Measurements from ENCODE around the gene MEGF8.

MEGF8 gene

GRCh38 chr19:42325308-42325895 lies at the start of gene MEGF8:
Gene MEGF8, plus strand, starts transcription at chr19:42325635. Its CDS starts 609 bp downstream, at chr19:42326244.
- Histone ChIP-seq H3K4me3 (ENCODE audit: low read length) (peak within 1 kb of the TSS; percentile 94), H3K36me3 (ENCODE audit: insufficient read depth, low read depth, low read length) (no peaks in the 10 kb centered on the region), H3K9ac (ENCODE audit: low read depth, low read length) (peak within 1 kb of the TSS; percentile 87), H3K27me3 (ENCODE audit: insufficient read depth, low read length) (peaks cover 38% of the 10 kb centered on the region), H3K4me1 (ENCODE audit: insufficient read depth, low read length) (no peaks in the 10 kb centered on the region; the same call in 1 of the 2 replicates), H3K27ac (ENCODE audit: low read length) (no peak within 1 kb of the TSS), H3K9me3 (ENCODE audit: insufficient read depth, low read depth, low read length) (no peaks in the 10 kb centered on the region)

- peaks cover 8% of the 10 kb centered on the region; the same call in 1 of the 2 replicates for H3K36me3 ChIP-seq (ENCODE audit: insufficient read depth, low read depth, low read length)
- H3K9me3 ChIP-seq (ENCODE audit: insufficient read depth, low read depth, low read length), result no peaks in the 10 kb centered on the region
- H3K4me1 ChIP-seq (ENCODE audit: insufficient read depth, low read length), result no peaks in the 10 kb centered on the region; the same call in none of the 2 replicates
- no peak overlapping the region for H3K4me3 ChIP-seq (ENCODE audit: low read length)
- H3K9ac ChIP-seq (ENCODE audit: low read depth, low read length), result no peak overlapping the region
- H3K27me3 ChIP-seq (ENCODE audit: insufficient read depth, low read length), result no peaks in the 10 kb centered on the region
- H3K27ac ChIP-seq (ENCODE audit: low read length), result no peak overlapping the region
Observed at GRCh38 chr19:42276284-42276683, 49.2 kb upstream of the MEGF8 start.

GRCh38 chr19:42276821-42277220 lies 48.6 kb upstream of the MEGF8 start:
- H3K27ac ChIP-seq (ENCODE audit: low read length), result no peak overlapping the region

GRCh38 chr19:42277821-42278451 lies 47.5 kb upstream of the MEGF8 start:
- Histone ChIP-seq H3K27ac (ENCODE audit: low read length) (no peak overlapping the region), H3K9me3 (ENCODE audit: insufficient read depth, low read depth, low read length) (no peaks in the 10 kb centered on the region), H3K4me1 (ENCODE audit: insufficient read depth, low read length) (peaks cover 11% of the 10 kb centered on the region), H3K27me3 (ENCODE audit: insufficient read depth, low read length) (no peaks in the 10 kb centered on the region), H3K4me3 (ENCODE audit: low read length) (no peak overlapping the region), H3K36me3 (ENCODE audit: insufficient read depth, low read depth, low read length) (peaks cover 8% of the 10 kb centered on the region; the same call in 1 of the 2 replicates), H3K9ac (ENCODE audit: low read depth, low read length) (no peak overlapping the region)

More at GRCh38 chr19:42276821-42277220, 48.6 kb upstream of the MEGF8 start:
- H3K4me1 ChIP-seq (ENCODE audit: insufficient read depth, low read length), result peaks cover 2% of the 10 kb centered on the region
- H3K9me3 ChIP-seq (ENCODE audit: insufficient read depth, low read depth, low read length), result no peaks in the 10 kb centered on the region
- H3K9ac ChIP-seq (ENCODE audit: low read depth, low read length), result no peak overlapping the region
- H3K36me3 ChIP-seq (ENCODE audit: insufficient read depth, low read depth, low read length), result peaks cover 8% of the 10 kb centered on the region; the same call in 1 of the 2 replicates
- H3K4me3 ChIP-seq (ENCODE audit: low read length), result no peak overlapping the region
- no peaks in the 10 kb centered on the region for H3K27me3 ChIP-seq (ENCODE audit: insufficient read depth, low read length)

GRCh38 chr19:42278452-42279154 lies 46.8 kb upstream of the MEGF8 start:
- H3K4me3 ChIP-seq (ENCODE audit: low read length), result no peak overlapping the region

GRCh38 chr19:42279155-42279901 lies 46.1 kb upstream of the MEGF8 start:
- Histone ChIP-seq H3K27ac (ENCODE audit: low read length) (no peak overlapping the region), H3K4me1 (ENCODE audit: insufficient read depth, low read length) (peaks cover 16% of the 10 kb centered on the region)

More at GRCh38 chr19:42278452-42279154, 46.8 kb upstream of the MEGF8 start:
- no peaks in the 10 kb centered on the region for H3K9me3 ChIP-seq (ENCODE audit: insufficient read depth, low read depth, low read length)
- H3K4me1 ChIP-seq (ENCODE audit: insufficient read depth, low read length), result peaks cover 16% of the 10 kb centered on the region
- no peak overlapping the region for H3K27ac ChIP-seq (ENCODE audit: low read length)
- no peak overlapping the region for H3K9ac ChIP-seq (ENCODE audit: low read depth, low read length)
- peaks cover 8% of the 10 kb centered on the region; the same call in 1 of the 2 replicates for H3K36me3 ChIP-seq (ENCODE audit: insufficient read depth, low read depth, low read length)
- no peaks in the 10 kb centered on the region for H3K27me3 ChIP-seq (ENCODE audit: insufficient read depth, low read length)

GRCh38 chr19:42279902-42280814 lies 45.3 kb upstream of the MEGF8 start:
- peak overlapping the region; percentile 85 for H3K4me3 ChIP-seq (ENCODE audit: low read length)
- no peaks in the 10 kb centered on the region for H3K36me3 ChIP-seq (ENCODE audit: insufficient read depth, low read depth, low read length)
- no peaks in the 10 kb centered on the region for H3K9me3 ChIP-seq (ENCODE audit: insufficient read depth, low read depth, low read length)
- H3K27ac ChIP-seq (ENCODE audit: low read length), result no peak overlapping the region
- H3K9ac ChIP-seq (ENCODE audit: low read depth, low read length), result peak overlapping the region; percentile 79; the same call in 1 of the 2 replicates
- H3K4me1 ChIP-seq (ENCODE audit: insufficient read depth, low read length), result peaks cover 17% of the 10 kb centered on the region
- H3K27me3 ChIP-seq (ENCODE audit: insufficient read depth, low read length), result no peaks in the 10 kb centered on the region

More at GRCh38 chr19:42279155-42279901, 46.1 kb upstream of the MEGF8 start:
- peaks cover 7% of the 10 kb centered on the region; the same call in 1 of the 2 replicates for H3K36me3 ChIP-seq (ENCODE audit: insufficient read depth, low read depth, low read length)
- peak overlapping the region; percentile 85 for H3K4me3 ChIP-seq (ENCODE audit: low read length)
- H3K9me3 ChIP-seq (ENCODE audit: insufficient read depth, low read depth, low read length), result no peaks in the 10 kb centered on the region
- H3K9ac ChIP-seq (ENCODE audit: low read depth, low read length), result peak overlapping the region; percentile 79; the same call in 1 of the 2 replicates
- H3K27me3 ChIP-seq (ENCODE audit: insufficient read depth, low read length), result no peaks in the 10 kb centered on the region

- H3K27me3 ChIP-seq (ENCODE audit: insufficient read depth, low read length), result no peaks in the 10 kb centered on the region
- H3K27ac ChIP-seq (ENCODE audit: low read length), result no peak overlapping the region
- peaks cover 22% of the 10 kb centered on the region for H3K4me1 ChIP-seq (ENCODE audit: insufficient read depth, low read length)
- peak overlapping the region; percentile 85; the same call in 1 of the 2 replicates for H3K4me3 ChIP-seq (ENCODE audit: low read length)
- H3K9ac ChIP-seq (ENCODE audit: low read depth, low read length), result no peak overlapping the region; the same call in 1 of the 2 replicates
- H3K36me3 ChIP-seq (ENCODE audit: insufficient read depth, low read depth, low read length), result no peaks in the 10 kb centered on the region
- no peaks in the 10 kb centered on the region for H3K9me3 ChIP-seq (ENCODE audit: insufficient read depth, low read depth, low read length)
Observed at GRCh38 chr19:42280815-42281145, 44.7 kb upstream of the MEGF8 start.

- H3K36me3 ChIP-seq (ENCODE audit: insufficient read depth, low read depth, low read length), result no peaks in the 10 kb centered on the region
- no peaks in the 10 kb centered on the region for H3K27me3 ChIP-seq (ENCODE audit: insufficient read depth, low read length)
- H3K4me3 ChIP-seq (ENCODE audit: low read length), result peak overlapping the region; percentile 59
- peak overlapping the region; percentile 74; the same call in 1 of the 2 replicates for H3K9ac ChIP-seq (ENCODE audit: low read depth, low read length)
- no peak overlapping the region for H3K27ac ChIP-seq (ENCODE audit: low read length)
- H3K9me3 ChIP-seq (ENCODE audit: insufficient read depth, low read depth, low read length), result no peaks in the 10 kb centered on the region
- peaks cover 24% of the 10 kb centered on the region for H3K4me1 ChIP-seq (ENCODE audit: insufficient read depth, low read length)
Observed at GRCh38 chr19:42281146-42281826, 44.1 kb upstream of the MEGF8 start.

All from iPS-20b (cell line).